GM10248 (cell line): Measurements from ENCODE around the gene MCOLN1.

Source experiments
- CTCF ChIA-PET: fragments of 300-600 bp; sonication (Branson Sonifier 250); formaldehyde crosslinking; extraction: SDS; loops from one replicate; lab custom pipeline; 2021; ENCODE audit warnings: antibody characterized with exemption; lab: Yijun Ruan, JAX
- POLR2A ChIA-PET: fragments of 350-650 bp; sonication (Branson Sonifier 250); formaldehyde crosslinking; extraction: SDS; loops from one replicate; lab custom pipeline; 2020; ENCODE audit warnings: antibody characterized with exemption; lab: Yijun Ruan, JAX
- DNase-seq: peaks from one replicate; pipeline ENCODE4 v3.0.0; 2012; ENCODE audit errors: extremely low spot score
- CTCF ChIP-seq: IDR thresholded peaks from 2 replicates; pipeline ENCODE4 v1.5.1; 2012; ENCODE audit warnings: mild to moderate bottlenecking, low read depth; ENCODE audit errors: extremely low read depth, missing control alignments, control extremely low read depth

The MCOLN1 gene

GRCh38 chr19:7578127-7578526, 55.7 kb downstream of the MCOLN1 start:
- POLR2A ChIA-PET: no interaction called here
- CTCF ChIA-PET: interaction anchor here (4.3 kb wide), 1 partner anchor 10 kb away, joined by 29 read pairs; no protein-coding TSS in a partner anchor
- DNase-seq: no peak
- no peak for TF ChIP-seq CTCF

- CTCF ChIA-PET: interaction anchor here (4.3 kb wide), 1 partner anchor 11 kb away, joined by 29 read pairs; no protein-coding TSS in a partner anchor
- TF ChIP-seq CTCF: no peak
- POLR2A ChIA-PET: no interaction called here
- no peak for DNase-seq
Observed at GRCh38 chr19:7579182-7579581, 56.8 kb downstream of the MCOLN1 start.

GRCh38 chr19:7582446-7582845, 60.0 kb downstream of the MCOLN1 start:
- ChIA-PET CTCF (interaction anchor here (3.2 kb wide), 1 partner anchor 14 kb away, joined by 14 read pairs; no protein-coding TSS in a partner anchor), POLR2A (interaction anchor here (1.2 kb wide), 1 partner anchor 13 kb away, joined by 4 read pairs; no protein-coding TSS in a partner anchor)
- no peak for TF ChIP-seq CTCF
- no peak for DNase-seq
